Spleen (tissue), 11 donors: ENCODE data around the gene ADSS2. TPM values are rescaled to one million over a fixed set of nuclear protein-coding genes. Genes with fewer than 3 reads are reported as not detected.

Experiments used
- DNase-seq: peaks from one replicate; pipeline ENCODE4 v3.0.0-alpha.2; 2020
- H3K27ac ChIP-seq, 8 donors: fragments of 200-600 bp; sonication (generic) in 7 of 8; 1 replicate in 4 of 8; 2 replicates in 4 of 8; pipeline versions ENCODE4 v1.5.0 to v1.8.0; 2016 to 2021; ENCODE audit warnings: inconsistent platforms in 4 of 8, mild to moderate bottlenecking in 4 of 8, moderate library complexity in 1 of 8
- H3K27me3 ChIP-seq, 7 donors: fragments of 200-600 bp; sonication (generic) in 6 of 7; replicated peaks in 1 of 7; 1 replicate in 4 of 7; 2 replicates in 3 of 7; pipeline versions ENCODE4 v1.5.0 to v1.8.0; 2016 to 2021; ENCODE audit warnings: inconsistent platforms in 3 of 7, mild to moderate bottlenecking in 1 of 7
- H3K36me3 ChIP-seq, 6 donors: fragments of 200-600 bp; sonication (generic) in 5 of 6; 1 replicate in 4 of 6; 2 replicates in 2 of 6; pipeline versions ENCODE4 v1.5.0 to v1.8.0; 2016 to 2021; ENCODE audit warnings: inconsistent platforms in 2 of 6
- H3K4me1 ChIP-seq, 6 donors: fragments of 200-600 bp; sonication (generic) in 5 of 6; 1 replicate in 3 of 6; 2 replicates in 3 of 6; pipeline versions ENCODE4 v1.5.0 to v1.8.0; 2016 to 2021; ENCODE audit warnings: inconsistent platforms in 3 of 6
- H3K4me3 ChIP-seq, 8 donors: fragments of 200-600 bp; sonication (generic) in 7 of 8; 1 replicate in 4 of 8; 2 replicates in 4 of 8; pipeline versions ENCODE4 v1.5.0 to v1.8.0; 2016 to 2021; ENCODE audit warnings: inconsistent platforms in 4 of 8, mild to moderate bottlenecking in 4 of 8, moderate library complexity in 2 of 8
- H3K9me3 ChIP-seq, 8 donors: fragments of 200-600 bp; sonication (generic) in 7 of 8; 1 replicate in 4 of 8; 2 replicates in 4 of 8; pipeline versions ENCODE4 v1.5.0 to v1.8.0; 2016 to 2021; ENCODE audit warnings: inconsistent platforms in 4 of 8
- POLR2A ChIP-seq, 3 donors: fragments of 450-650 bp; IDR thresholded peaks; one replicate each; pipeline ENCODE4 v1.5.1; 2017; ENCODE audit warnings: antibody characterized with exemption in 3 of 3, mild to moderate bottlenecking in 1 of 3
- POLR2AphosphoS5 ChIP-seq, 3 donors: sonication (generic); formaldehyde crosslinking; IDR thresholded peaks; one replicate each; pipeline ENCODE4 v1.5.1; 2017; ENCODE audit warnings: antibody characterized with exemption in 3 of 3
- WGBS, 5 donors: extraction: QIAGEN DNeasy Blood & Tissue Kit in 3 of 5; methylation state at CpG; one replicate each; pipeline versions ENCODE4 v1.1.5 to v1.1.7; 2013 to 2018; 5-methylcytosine and 5-hydroxymethylcytosine counted together
- intact Hi-C: fragments of 100-400 bp; cut with DNase I; formaldehyde crosslinking; loops from one replicate; pipeline ENCODE4 v1.15.0; 2023; ENCODE audit warnings: low total_unique reads
- polyA plus RNA-seq, 3 donors: library from polyadenylated mRNA; stranded (reverse); fragments of 200-250 nt; gene quantifications; one replicate each; pipeline ENCODE4 v1.2.1, GENCODE V29; 2013
- total RNA-seq, 7 donors: library from RNA; depleted of rRNA in 3 of 7; stranded (reverse); fragments of >200 nt in 3 of 7; fragmentation: NEBNext Ultra II Directional in 4 of 7; extraction: Animal tissue kit (Norgen Biotek cat#: 25700) in 4 of 7; gene quantifications; one replicate each; pipeline versions ENCODE4 v1.1.0 to v1.2.1, GENCODE V29; 2016 to 2021
- TF ChIP-seq, protein P1 (sequence below), 11 experiments: fragments of 200-600 bp in 7 of 11; fragments of 450-650 bp in 4 of 11; sonication (generic) in 4 of 11; IDR thresholded peaks in 8 of 11; conservative IDR thresholded peaks in 3 of 11; 1 replicate in 7 of 11; 2 replicates in 4 of 11; pipeline versions ENCODE4 v1.4.0 to v1.8.0; 2016 to 2021; ENCODE audit warnings: antibody characterized with exemption in 11 of 11, inconsistent platforms in 4 of 11, mild to moderate bottlenecking in 1 of 11
- donor health status: healthy with polysubstance abuse.
- donor health status: DM: no; HTN: no; CAD: no; lungs with moderate emphysema.
- donor health status: DM: no; HTN: no; CAD: no.
- donor health status: Bipolar disorder and iron deficiency.
- donor health status: healthy.
- donor health status: DM: no; HTN: no; CAD: no.
- donor health status: DM: yes; HTN: yes; CAD: no.

Gene ADSS2
- total and polyA plus RNA-seq, 10 donors: 19.9 to 48.6 (median 42.1) TPM

DNA sequence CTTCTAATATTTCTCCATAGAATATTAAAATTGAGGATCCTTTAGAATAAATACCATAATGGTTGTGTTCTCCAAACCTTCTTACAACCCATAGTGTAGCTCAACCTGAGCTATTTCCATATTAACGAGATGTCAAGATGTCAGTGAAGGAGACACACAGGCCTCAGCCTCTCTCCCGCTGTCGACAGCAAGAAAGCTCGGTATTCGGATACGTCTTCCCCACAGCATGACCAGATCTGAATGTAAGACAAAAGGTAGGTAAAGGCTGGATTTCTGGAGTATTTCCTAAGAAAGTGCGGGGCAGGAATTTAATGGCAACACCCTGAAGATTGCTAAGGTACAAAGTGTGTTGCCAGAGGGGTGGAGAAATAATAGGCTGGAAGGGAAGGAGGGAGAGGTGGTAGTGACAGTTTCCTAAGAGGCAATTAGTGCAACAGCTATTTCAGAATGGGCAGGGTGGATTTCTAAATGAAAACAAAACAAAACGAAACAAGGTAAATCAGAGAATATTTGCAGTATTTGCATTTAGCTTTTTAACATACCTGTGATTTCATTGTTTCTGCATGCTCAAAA lies 1.7 kb downstream of the ADSS2 start:
- peaks cover 41 to 68% (median 64%) of the 10 kb centered on the region in 6 donors for H3K4me1 ChIP-seq
- no peak for DNase-seq
- no peaks in the 10 kb centered on the region for H3K27me3 ChIP-seq
- H3K9me3 ChIP-seq: no peaks in the 10 kb centered on the region
- peaks cover 0 to 7% (median 0%) of the 10 kb centered on the region in 6 donors for H3K36me3 ChIP-seq
- intact Hi-C loops: no loop called here
- peak overlapping the region; percentile 50 to 99 (median 97) for H3K27ac ChIP-seq
- WGBS, 5 donors: 60 to 88% (median 71%) methylated on average over 8 of the region's 8 CpGs
- TF ChIP-seq POLR2A (IDR thresholded peaks at IDR 0.05) (no peak), POLR2AphosphoS5 (IDR thresholded peaks at IDR 0.05) (no peak)
- TF ChIP-seq, protein P1, sequence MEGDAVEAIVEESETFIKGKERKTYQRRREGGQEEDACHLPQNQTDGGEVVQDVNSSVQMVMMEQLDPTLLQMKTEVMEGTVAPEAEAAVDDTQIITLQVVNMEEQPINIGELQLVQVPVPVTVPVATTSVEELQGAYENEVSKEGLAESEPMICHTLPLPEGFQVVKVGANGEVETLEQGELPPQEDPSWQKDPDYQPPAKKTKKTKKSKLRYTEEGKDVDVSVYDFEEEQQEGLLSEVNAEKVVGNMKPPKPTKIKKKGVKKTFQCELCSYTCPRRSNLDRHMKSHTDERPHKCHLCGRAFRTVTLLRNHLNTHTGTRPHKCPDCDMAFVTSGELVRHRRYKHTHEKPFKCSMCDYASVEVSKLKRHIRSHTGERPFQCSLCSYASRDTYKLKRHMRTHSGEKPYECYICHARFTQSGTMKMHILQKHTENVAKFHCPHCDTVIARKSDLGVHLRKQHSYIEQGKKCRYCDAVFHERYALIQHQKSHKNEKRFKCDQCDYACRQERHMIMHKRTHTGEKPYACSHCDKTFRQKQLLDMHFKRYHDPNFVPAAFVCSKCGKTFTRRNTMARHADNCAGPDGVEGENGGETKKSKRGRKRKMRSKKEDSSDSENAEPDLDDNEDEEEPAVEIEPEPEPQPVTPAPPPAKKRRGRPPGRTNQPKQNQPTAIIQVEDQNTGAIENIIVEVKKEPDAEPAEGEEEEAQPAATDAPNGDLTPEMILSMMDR (IDR thresholded peaks at IDR 0.05 in 8 of 11, conservative IDR thresholded peaks at IDR 0.05 in 3 of 11): no peak
- peak overlapping the region in 7 of 8 donors; percentile 81 to 94 (median 91) for H3K4me3 ChIP-seq

DNA sequence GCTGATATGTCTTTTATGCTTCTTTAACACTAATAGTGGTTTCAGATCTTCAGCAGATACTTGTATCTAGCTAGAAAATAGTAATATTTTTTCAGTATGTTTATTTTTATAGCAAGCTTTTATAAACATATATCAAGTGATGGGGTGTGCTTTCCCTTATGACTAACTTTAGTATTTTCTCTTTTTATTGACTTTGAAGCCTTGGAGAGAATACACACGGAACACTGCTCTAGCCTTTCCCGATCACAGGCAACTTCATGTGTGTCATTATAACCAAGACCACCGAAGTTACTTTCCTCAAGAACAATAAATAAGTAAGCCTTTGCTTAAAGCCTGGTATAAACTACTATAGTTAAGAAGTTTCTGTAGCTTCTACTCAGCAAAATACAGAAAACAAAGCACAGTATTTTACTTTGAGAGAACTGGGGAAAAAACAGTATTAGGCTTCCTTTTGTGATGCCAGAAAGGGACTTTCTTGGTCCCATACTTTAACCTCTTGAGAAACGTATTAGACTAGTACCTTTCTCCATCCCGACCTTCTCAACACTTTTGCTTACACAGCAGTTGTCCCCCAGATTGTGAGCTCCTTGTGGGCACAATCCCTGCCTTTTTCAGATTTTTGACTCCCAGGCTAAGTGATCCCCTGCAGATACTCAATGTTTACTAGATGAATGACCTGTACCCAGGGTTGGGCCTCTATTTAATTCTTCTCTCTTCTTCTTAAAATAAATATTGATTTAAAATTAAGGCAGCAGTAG lies 3.3 kb downstream of the ADSS2 start:
- no peak overlapping the region for H3K4me3 ChIP-seq
- intact Hi-C loops: no loop called here
- H3K9me3 ChIP-seq: no peaks in the 10 kb centered on the region
- no peaks in the 10 kb centered on the region for H3K27me3 ChIP-seq
- H3K36me3 ChIP-seq: peaks cover 0 to 12% (median 0%) of the 10 kb centered on the region in 6 donors
- peak overlapping the region in 1 of 8 donors; percentile 99 for H3K27ac ChIP-seq
- TF ChIP-seq POLR2A (IDR thresholded peaks at IDR 0.05) (no peak), POLR2AphosphoS5 (IDR thresholded peaks at IDR 0.05) (no peak)
- TF ChIP-seq, protein P1 (IDR thresholded peaks at IDR 0.05 in 8 of 11, conservative IDR thresholded peaks at IDR 0.05 in 3 of 11): no peak
- H3K4me1 ChIP-seq: peaks cover 41 to 79% (median 70%) of the 10 kb centered on the region in 6 donors
- WGBS, 5 donors: 89 to 94% (median 92%) methylated on average over 5 of the region's 5 CpGs
- no peak for DNase-seq

- Histone ChIP-seq H3K27ac (no peak overlapping the region), H3K4me3 (no peak overlapping the region), H3K9me3 (no peaks in the 10 kb centered on the region), H3K27me3 (no peaks in the 10 kb centered on the region), H3K4me1 (peaks cover 41 to 84% (median 68%) of the 10 kb centered on the region in 6 donors), H3K36me3 (peaks cover 0 to 12% (median 0%) of the 10 kb centered on the region in 6 donors)
- WGBS, 5 donors: 91 to 99% (median 98%) methylated on average over 2 of the region's 2 CpGs
- intact Hi-C loops: no loop called here
- TF ChIP-seq POLR2A (IDR thresholded peaks at IDR 0.05) (no peak), POLR2AphosphoS5 (IDR thresholded peaks at IDR 0.05) (no peak)
- TF ChIP-seq, protein P1 (IDR thresholded peaks at IDR 0.05 in 8 of 11, conservative IDR thresholded peaks at IDR 0.05 in 3 of 11): no peak
- DNase-seq: no peak
These were observed 4.2 kb downstream of the ADSS2 start for GRCh38 chr1:244447552-244447951.

GRCh38 chr1:244447024-244447423 lies 4.7 kb downstream of the ADSS2 start:
- H3K36me3 ChIP-seq: peaks cover 0 to 12% (median 0%) of the 10 kb centered on the region in 6 donors
- TF ChIP-seq POLR2A (IDR thresholded peaks at IDR 0.05): no peak
- no peak for TF ChIP-seq POLR2AphosphoS5 (IDR thresholded peaks at IDR 0.05)
- TF ChIP-seq, protein P1 (IDR thresholded peaks at IDR 0.05 in 8 of 11, conservative IDR thresholded peaks at IDR 0.05 in 3 of 11): no peak
- 89 to 95% (median 90%) methylated on average over 1 of the region's 1 CpG for WGBS, 5 donors
- H3K9me3 ChIP-seq: no peaks in the 10 kb centered on the region
- no peak overlapping the region for H3K4me3 ChIP-seq
- H3K27ac ChIP-seq: no peak overlapping the region
- no peak for DNase-seq
- intact Hi-C loops: no loop called here
- H3K4me1 ChIP-seq: peaks cover 38 to 84% (median 69%) of the 10 kb centered on the region in 6 donors
- H3K27me3 ChIP-seq: no peaks in the 10 kb centered on the region
